Liver (tissue), 9 donors: Measurements from ENCODE around the gene LYRM4. TPM values are rescaled to one million over a fixed set of nuclear protein-coding genes. Genes with fewer than 3 reads are reported as not detected.

Experiments used
- DNase-seq: peaks from one replicate; pipeline ENCODE4 v3.0.0-alpha.2; 2017; ENCODE audit warnings: low spot score
- H3K27ac ChIP-seq, 2 donors: one replicate each; pipeline ENCODE4 v1.7.0; 2013; ENCODE audit warnings: inconsistent platforms in 2 of 2, low read length in 2 of 2, control low read depth in 1 of 2, low read depth in 1 of 2, mild to moderate bottlenecking in 1 of 2
- H3K27me3 ChIP-seq, 4 donors: one replicate each; pipeline versions ENCODE4 v1.6.1 to v1.7.0; 2013; ENCODE audit warnings: low read length in 3 of 4, inconsistent platforms in 1 of 4, mild to moderate bottlenecking in 1 of 4, moderate library complexity in 1 of 4; ENCODE audit not compliant: control insufficient read depth in 4 of 4, insufficient read depth in 4 of 4
- H3K36me3 ChIP-seq, 4 donors: one replicate each; pipeline versions ENCODE4 v1.6.1 to v1.7.0; 2013; ENCODE audit warnings: low read length in 3 of 4, mild to moderate bottlenecking in 3 of 4, low read depth in 1 of 4, moderate library complexity in 1 of 4; ENCODE audit not compliant: control insufficient read depth in 4 of 4, insufficient read depth in 3 of 4
- H3K4me1 ChIP-seq, 4 donors: one replicate each; pipeline versions ENCODE4 v1.6.1 to v1.7.0; 2013; ENCODE audit warnings: low read length in 3 of 4, mild to moderate bottlenecking in 3 of 4, moderate library complexity in 1 of 4; ENCODE audit not compliant: control insufficient read depth in 4 of 4, insufficient read depth in 4 of 4
- H3K4me3 ChIP-seq, 3 donors: one replicate each; pipeline versions ENCODE4 v1.6.1 to v1.7.0; 2013; ENCODE audit warnings: low read length in 3 of 3, control low read depth in 1 of 3, low read depth in 1 of 3, mild to moderate bottlenecking in 1 of 3
- H3K9ac ChIP-seq, 2 donors: one replicate each; pipeline ENCODE4 v1.7.0; 2013; ENCODE audit warnings: low read length in 2 of 2, mild to moderate bottlenecking in 2 of 2, moderate library complexity in 2 of 2, control low read depth in 1 of 2, low read depth in 1 of 2
- H3K9me3 ChIP-seq, 4 donors: one replicate each; pipeline versions ENCODE4 v1.6.1 to v1.7.0; 2013; ENCODE audit warnings: low read length in 3 of 4; ENCODE audit not compliant: control insufficient read depth in 4 of 4
- EGR1 ChIP-seq, 2 donors: IDR thresholded peaks; 2 replicates each; pipeline ENCODE4 v1.6.1; 2016 to 2018; ENCODE audit warnings: antibody characterized with exemption in 2 of 2, low read depth in 2 of 2
- FOXA1 ChIP-seq: IDR thresholded peaks from 2 replicates; pipeline ENCODE4 v1.6.1; 2016; ENCODE audit warnings: antibody characterized with exemption
- FOXA2 ChIP-seq: IDR thresholded peaks from 2 replicates; pipeline ENCODE4 v1.6.1; 2016; ENCODE audit warnings: antibody characterized with exemption
- GABPA ChIP-seq, 2 donors: IDR thresholded peaks in 1 of 2; conservative IDR thresholded peaks in 1 of 2; 2 replicates each; pipeline ENCODE4 v1.6.1; 2016; ENCODE audit warnings: antibody characterized with exemption in 2 of 2, mild to moderate bottlenecking in 1 of 2, moderate library complexity in 1 of 2
- HNF4A ChIP-seq, 2 donors: conservative IDR thresholded peaks; 2 replicates each; pipeline ENCODE4 v1.6.1; 2016; ENCODE audit warnings: antibody characterized with exemption in 2 of 2, mild to moderate bottlenecking in 2 of 2
- HNF4G ChIP-seq: IDR thresholded peaks from 2 replicates; pipeline ENCODE4 v1.6.1; 2016; ENCODE audit warnings: antibody characterized with exemption
- JUND ChIP-seq, 2 donors: IDR thresholded peaks; 2 replicates each; pipeline ENCODE4 v1.6.1; 2016; ENCODE audit warnings: antibody characterized with exemption in 2 of 2
- NR2F2 ChIP-seq: IDR thresholded peaks from 2 replicates; pipeline ENCODE4 v1.6.1; 2016; ENCODE audit warnings: antibody characterized with exemption
- RAD21 ChIP-seq, 2 donors: IDR thresholded peaks; 2 replicates each; pipeline ENCODE4 v1.6.1; 2016; ENCODE audit warnings: antibody characterized with exemption in 2 of 2, mild to moderate bottlenecking in 2 of 2
- RXRA ChIP-seq, 2 donors: IDR thresholded peaks; 2 replicates each; pipeline ENCODE4 v1.6.1; 2017 to 2018; ENCODE audit warnings: antibody characterized with exemption in 2 of 2, mild to moderate bottlenecking in 1 of 2
- SP1 ChIP-seq: IDR thresholded peaks from 2 replicates; pipeline ENCODE4 v1.6.1; 2018; ENCODE audit warnings: antibody characterized with exemption, mild to moderate bottlenecking
- YY1 ChIP-seq: IDR thresholded peaks from 2 replicates; pipeline ENCODE4 v1.6.1; 2016; ENCODE audit warnings: antibody characterized with exemption, mild to moderate bottlenecking
- WGBS: extraction: QIAGEN DNeasy Blood & Tissue Kit; methylation state at CpG from one replicate; pipeline ENCODE4 v1.1.7; 2013; 5-methylcytosine and 5-hydroxymethylcytosine counted together
- polyA plus RNA-seq, 2 donors: library from polyadenylated mRNA; stranded (reverse) in 1 of 2; unstranded in 1 of 2; fragments of 200-250 nt in 1 of 2; fragments of >200 nt in 1 of 2; fragmentation: Nextera tagmentation in 1 of 2; extraction: Ambion mirVana in 1 of 2; gene quantifications; one replicate each; pipeline versions ENCODE4 v1.2.1 to v1.2.3, GENCODE V29; 2013 to 2015
- total RNA-seq, 2 donors: library from RNA; depleted of rRNA; stranded (reverse); fragments of >200 nt; gene quantifications; one replicate each; pipeline ENCODE4 v1.2.3, GENCODE V29; 2014
- TF ChIP-seq, protein P1 (sequence below): IDR thresholded peaks from 2 replicates; pipeline ENCODE4 v1.6.1; 2016; ENCODE audit warnings: antibody characterized with exemption
- TF ChIP-seq, protein P2 (sequence below): fragments of 150-350 bp; IDR thresholded peaks from 2 replicates; pipeline ENCODE4 v1.5.1; 2017; ENCODE audit warnings: improper control_type of control experiment, low read depth, low read length; ENCODE audit not compliant: missing input control
- TF ChIP-seq, protein P3 (sequence below): IDR thresholded peaks from 2 replicates; pipeline ENCODE4 v1.6.1; 2016; ENCODE audit warnings: antibody characterized with exemption
- TF ChIP-seq, protein P4 (sequence below): IDR thresholded peaks from 2 replicates; pipeline ENCODE4 v1.6.1; 2016; ENCODE audit warnings: antibody characterized with exemption
- TF ChIP-seq, protein P5 (sequence below): IDR thresholded peaks from 2 replicates; pipeline ENCODE4 v1.6.1; 2016; ENCODE audit warnings: antibody characterized with exemption, mild to moderate bottlenecking
- donor health status: healthy.
- donor health status: healthy.
- donor health status: healthy.
- donor health status: healthy.
- donor health status: healthy.

Gene LYRM4
- total and polyA plus RNA-seq, 4 donors = 4.4 to 13.1 (median 6.5) TPM

DNA sequence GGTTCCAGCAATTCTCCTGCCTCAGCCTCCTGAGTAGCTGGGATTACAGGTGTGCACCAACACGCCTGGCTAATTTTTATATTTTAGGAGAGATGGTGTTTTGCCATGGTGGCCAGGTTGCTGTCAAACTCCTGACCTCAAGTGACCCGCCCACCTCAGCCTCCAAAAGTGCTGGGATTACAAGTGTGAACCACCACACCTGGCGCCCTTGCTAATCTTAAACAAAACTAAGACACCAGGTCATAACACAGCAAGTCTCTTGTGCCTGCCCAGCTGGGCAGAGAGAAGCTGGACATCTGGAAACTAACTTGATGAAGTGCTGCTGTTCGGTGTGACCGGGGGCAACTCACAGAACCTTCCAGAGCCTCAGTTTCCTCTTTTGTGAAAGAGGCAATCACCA lies 107.6 kb downstream of the LYRM4 start:
- Histone ChIP-seq H3K27me3 (no peaks in the 10 kb centered on the region), H3K27ac (no peak overlapping the region), H3K36me3 (no peaks in the 10 kb centered on the region), H3K4me1 (no peaks in the 10 kb centered on the region), H3K4me3 (no peak overlapping the region), H3K9ac (no peak overlapping the region), H3K9me3 (no peaks in the 10 kb centered on the region)
- 98% methylated on average over 5 of the region's 5 CpGs for WGBS
- DNase-seq = no peak
- TF ChIP-seq, protein P1, sequence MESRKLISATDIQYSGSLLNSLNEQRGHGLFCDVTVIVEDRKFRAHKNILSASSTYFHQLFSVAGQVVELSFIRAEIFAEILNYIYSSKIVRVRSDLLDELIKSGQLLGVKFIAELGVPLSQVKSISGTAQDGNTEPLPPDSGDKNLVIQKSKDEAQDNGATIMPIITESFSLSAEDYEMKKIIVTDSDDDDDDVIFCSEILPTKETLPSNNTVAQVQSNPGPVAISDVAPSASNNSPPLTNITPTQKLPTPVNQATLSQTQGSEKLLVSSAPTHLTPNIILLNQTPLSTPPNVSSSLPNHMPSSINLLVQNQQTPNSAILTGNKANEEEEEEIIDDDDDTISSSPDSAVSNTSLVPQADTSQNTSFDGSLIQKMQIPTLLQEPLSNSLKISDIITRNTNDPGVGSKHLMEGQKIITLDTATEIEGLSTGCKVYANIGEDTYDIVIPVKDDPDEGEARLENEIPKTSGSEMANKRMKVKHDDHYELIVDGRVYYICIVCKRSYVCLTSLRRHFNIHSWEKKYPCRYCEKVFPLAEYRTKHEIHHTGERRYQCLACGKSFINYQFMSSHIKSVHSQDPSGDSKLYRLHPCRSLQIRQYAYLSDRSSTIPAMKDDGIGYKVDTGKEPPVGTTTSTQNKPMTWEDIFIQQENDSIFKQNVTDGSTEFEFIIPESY = no peak
- TF ChIP-seq RXRA (IDR thresholded peaks at IDR 0.05) = no peak
- TF ChIP-seq, protein P2, sequence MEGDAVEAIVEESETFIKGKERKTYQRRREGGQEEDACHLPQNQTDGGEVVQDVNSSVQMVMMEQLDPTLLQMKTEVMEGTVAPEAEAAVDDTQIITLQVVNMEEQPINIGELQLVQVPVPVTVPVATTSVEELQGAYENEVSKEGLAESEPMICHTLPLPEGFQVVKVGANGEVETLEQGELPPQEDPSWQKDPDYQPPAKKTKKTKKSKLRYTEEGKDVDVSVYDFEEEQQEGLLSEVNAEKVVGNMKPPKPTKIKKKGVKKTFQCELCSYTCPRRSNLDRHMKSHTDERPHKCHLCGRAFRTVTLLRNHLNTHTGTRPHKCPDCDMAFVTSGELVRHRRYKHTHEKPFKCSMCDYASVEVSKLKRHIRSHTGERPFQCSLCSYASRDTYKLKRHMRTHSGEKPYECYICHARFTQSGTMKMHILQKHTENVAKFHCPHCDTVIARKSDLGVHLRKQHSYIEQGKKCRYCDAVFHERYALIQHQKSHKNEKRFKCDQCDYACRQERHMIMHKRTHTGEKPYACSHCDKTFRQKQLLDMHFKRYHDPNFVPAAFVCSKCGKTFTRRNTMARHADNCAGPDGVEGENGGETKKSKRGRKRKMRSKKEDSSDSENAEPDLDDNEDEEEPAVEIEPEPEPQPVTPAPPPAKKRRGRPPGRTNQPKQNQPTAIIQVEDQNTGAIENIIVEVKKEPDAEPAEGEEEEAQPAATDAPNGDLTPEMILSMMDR = no peak
- no peak for TF ChIP-seq HNF4G
- no peak for TF ChIP-seq SP1
- no peak for TF ChIP-seq JUND (IDR thresholded peaks at IDR 0.05)
- TF ChIP-seq HNF4A (conservative IDR thresholded peaks at IDR 0.05) = no peak

DNA sequence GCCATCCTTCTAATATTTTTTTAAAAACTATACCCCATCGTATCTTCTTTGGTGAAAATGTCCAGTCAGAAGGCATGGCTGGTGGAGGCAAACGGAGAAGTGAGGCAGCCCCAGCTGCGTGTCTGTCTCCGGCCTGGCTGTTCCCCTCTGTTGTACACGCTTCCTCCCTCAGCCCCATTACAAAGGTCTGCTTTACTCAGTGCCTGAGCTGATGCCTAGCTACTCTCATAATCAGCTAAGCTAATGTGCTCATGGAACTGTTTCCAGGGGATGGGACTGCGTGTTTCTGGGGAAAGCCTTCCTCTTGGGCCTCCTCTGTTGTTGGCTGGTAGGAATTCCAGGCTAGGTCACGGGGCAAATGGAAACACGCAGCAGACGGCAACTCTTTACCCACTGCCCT lies 108.3 kb downstream of the LYRM4 start:
- no peaks in the 10 kb centered on the region for H3K4me1 ChIP-seq

More for the DNA sequence above, 108.3 kb downstream of the LYRM4 start:
- DNase-seq = no peak
- 95% methylated on average over 9 of the region's 9 CpGs for WGBS
- H3K36me3 ChIP-seq = no peaks in the 10 kb centered on the region
- no peak overlapping the region for H3K27ac ChIP-seq
- no peaks in the 10 kb centered on the region for H3K27me3 ChIP-seq
- no peak overlapping the region for H3K4me3 ChIP-seq
- no peak overlapping the region for H3K9ac ChIP-seq
- TF ChIP-seq FOXA2 = no peak
- TF ChIP-seq RAD21 (IDR thresholded peaks at IDR 0.05) = no peak
- TF ChIP-seq FOXA1 = no peak
- TF ChIP-seq, protein P1 = no peak
- TF ChIP-seq RXRA (IDR thresholded peaks at IDR 0.05) = no peak
- no peak for TF ChIP-seq NR2F2
- TF ChIP-seq, protein P3, sequence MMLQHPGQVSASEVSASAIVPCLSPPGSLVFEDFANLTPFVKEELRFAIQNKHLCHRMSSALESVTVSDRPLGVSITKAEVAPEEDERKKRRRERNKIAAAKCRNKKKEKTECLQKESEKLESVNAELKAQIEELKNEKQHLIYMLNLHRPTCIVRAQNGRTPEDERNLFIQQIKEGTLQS = no peak
- TF ChIP-seq, protein P4, sequence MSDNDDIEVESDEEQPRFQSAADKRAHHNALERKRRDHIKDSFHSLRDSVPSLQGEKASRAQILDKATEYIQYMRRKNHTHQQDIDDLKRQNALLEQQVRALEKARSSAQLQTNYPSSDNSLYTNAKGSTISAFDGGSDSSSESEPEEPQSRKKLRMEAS = no peak
- TF ChIP-seq YY1 = no peak
- TF ChIP-seq SP1 = no peak
- TF ChIP-seq, protein P5, sequence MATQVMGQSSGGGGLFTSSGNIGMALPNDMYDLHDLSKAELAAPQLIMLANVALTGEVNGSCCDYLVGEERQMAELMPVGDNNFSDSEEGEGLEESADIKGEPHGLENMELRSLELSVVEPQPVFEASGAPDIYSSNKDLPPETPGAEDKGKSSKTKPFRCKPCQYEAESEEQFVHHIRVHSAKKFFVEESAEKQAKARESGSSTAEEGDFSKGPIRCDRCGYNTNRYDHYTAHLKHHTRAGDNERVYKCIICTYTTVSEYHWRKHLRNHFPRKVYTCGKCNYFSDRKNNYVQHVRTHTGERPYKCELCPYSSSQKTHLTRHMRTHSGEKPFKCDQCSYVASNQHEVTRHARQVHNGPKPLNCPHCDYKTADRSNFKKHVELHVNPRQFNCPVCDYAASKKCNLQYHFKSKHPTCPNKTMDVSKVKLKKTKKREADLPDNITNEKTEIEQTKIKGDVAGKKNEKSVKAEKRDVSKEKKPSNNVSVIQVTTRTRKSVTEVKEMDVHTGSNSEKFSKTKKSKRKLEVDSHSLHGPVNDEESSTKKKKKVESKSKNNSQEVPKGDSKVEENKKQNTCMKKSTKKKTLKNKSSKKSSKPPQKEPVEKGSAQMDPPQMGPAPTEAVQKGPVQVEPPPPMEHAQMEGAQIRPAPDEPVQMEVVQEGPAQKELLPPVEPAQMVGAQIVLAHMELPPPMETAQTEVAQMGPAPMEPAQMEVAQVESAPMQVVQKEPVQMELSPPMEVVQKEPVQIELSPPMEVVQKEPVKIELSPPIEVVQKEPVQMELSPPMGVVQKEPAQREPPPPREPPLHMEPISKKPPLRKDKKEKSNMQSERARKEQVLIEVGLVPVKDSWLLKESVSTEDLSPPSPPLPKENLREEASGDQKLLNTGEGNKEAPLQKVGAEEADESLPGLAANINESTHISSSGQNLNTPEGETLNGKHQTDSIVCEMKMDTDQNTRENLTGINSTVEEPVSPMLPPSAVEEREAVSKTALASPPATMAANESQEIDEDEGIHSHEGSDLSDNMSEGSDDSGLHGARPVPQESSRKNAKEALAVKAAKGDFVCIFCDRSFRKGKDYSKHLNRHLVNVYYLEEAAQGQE = no peak
- TF ChIP-seq GABPA (IDR thresholded peaks at IDR 0.05 in 1 of 2, conservative IDR thresholded peaks at IDR 0.05 in 1 of 2) = no peak
- no peak for TF ChIP-seq EGR1 (IDR thresholded peaks at IDR 0.05; ENCODE audit: low read depth in 2 of 2)
- H3K9me3 ChIP-seq = no peaks in the 10 kb centered on the region
